Measurements from ENCODE around the gene PPP1R18.
"Not testable (repeated sequence)": the region's sequence is repeated elsewhere in the genome, so short reads cannot be mapped to it uniquely, and the experiment has no call there.

Gene PPP1R18

DNA sequence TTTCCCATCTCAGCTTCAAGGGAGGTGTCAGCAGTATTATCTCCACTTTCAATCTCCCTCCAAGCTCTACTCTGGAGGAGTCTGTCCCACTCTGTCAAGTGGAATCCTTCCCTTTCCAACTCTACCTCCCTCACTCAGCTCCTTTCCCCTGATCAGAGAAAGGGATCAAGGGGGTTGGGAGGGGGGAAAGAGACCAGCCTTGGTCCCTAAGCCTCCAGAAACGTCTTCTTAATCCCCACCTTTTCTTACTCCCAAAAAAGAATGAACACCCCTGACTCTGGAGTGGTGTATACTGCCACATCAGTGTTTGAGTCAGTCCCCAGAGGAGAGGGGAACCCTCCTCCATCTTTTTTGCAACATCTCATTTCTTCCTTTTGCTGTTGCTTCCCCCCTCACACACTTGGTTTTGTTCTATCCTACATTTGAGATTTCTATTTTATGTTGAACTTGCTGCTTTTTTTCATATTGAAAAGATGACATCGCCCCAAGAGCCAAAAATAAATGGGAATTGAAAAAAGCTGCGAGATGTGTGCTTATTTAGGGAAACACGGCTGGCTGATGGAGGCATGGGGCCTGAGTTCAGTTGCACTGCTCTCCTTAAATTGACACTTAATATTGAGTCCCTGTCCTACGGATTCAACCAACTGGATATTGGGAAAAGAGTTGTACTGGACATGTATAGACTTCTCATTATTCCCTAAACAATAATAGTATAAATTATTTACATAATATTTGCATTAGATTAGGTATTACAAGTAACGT, 38.6 kb upstream of the PPP1R18 start:
- H3K9ac ChIP-seq (ENCODE audit: low read length in 5 of 5), result no peak overlapping the region
- no peak overlapping the region for H3K4me3 ChIP-seq (ENCODE audit: low read depth in 1 of 5, low read length in 5 of 5)
- H3K4me1 ChIP-seq (ENCODE audit: control insufficient read depth in 5 of 5, insufficient read depth in 5 of 5, low read length in 5 of 5), result peaks cover 5 to 31% (median 23%) of the 10 kb centered on the region in 5 donors
- H3K27me3 ChIP-seq (ENCODE audit: control insufficient read depth in 5 of 5, insufficient read depth in 4 of 5, low read length in 5 of 5), result no peaks in the 10 kb centered on the region
- H3K9me3 ChIP-seq (ENCODE audit: control insufficient read depth in 5 of 5, low read length in 5 of 5), result no peaks in the 10 kb centered on the region
- peak overlapping the region; percentile 41 for H3K27ac ChIP-seq (ENCODE audit: low read depth, low read length)
- H3K36me3 ChIP-seq (ENCODE audit: control insufficient read depth in 5 of 5, insufficient read depth in 5 of 5, low read length in 5 of 5), result peaks cover 10 to 67% (median 62%) of the 10 kb centered on the region in 5 donors

DNA sequence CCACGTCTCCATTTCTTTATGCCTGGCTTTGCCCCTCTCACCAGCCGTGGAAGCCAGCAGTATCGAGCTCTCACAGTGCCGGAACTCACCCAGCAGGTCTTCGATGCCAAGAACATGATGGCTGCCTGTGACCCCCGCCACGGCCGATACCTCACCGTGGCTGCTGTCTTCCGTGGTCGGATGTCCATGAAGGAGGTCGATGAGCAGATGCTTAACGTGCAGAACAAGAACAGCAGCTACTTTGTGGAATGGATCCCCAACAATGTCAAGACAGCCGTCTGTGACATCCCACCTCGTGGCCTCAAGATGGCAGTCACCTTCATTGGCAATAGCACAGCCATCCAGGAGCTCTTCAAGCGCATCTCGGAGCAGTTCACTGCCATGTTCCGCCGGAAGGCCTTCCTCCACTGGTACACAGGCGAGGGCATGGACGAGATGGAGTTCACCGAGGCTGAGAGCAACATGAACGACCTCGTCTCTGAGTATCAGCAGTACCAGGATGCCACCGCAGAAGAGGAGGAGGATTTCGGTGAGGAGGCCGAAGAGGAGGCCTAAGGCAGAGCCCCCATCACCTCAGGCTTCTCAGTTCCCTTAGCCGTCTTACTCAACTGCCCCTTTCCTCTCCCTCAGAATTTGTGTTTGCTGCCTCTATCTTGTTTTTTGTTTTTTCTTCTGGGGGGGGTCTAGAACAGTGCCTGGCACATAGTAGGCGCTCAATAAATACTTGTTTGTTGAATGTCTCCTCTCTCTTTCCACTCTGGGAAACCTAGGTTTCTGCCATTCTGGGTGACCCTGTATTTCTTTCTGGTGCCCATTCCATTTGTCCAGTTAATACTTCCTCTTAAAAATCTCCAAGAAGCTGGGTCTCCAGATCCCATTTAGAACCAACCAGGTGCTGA, 37.6 kb upstream of the PPP1R18 start:
- H3K9me3 ChIP-seq (ENCODE audit: control insufficient read depth in 5 of 5, low read length in 5 of 5); H3K9ac ChIP-seq (ENCODE audit: low read length in 5 of 5); H3K27me3 ChIP-seq (ENCODE audit: control insufficient read depth in 5 of 5, insufficient read depth in 4 of 5, low read length in 5 of 5); H3K4me3 ChIP-seq (ENCODE audit: low read depth in 1 of 5, low read length in 5 of 5): not testable (repeated sequence)
- Histone ChIP-seq H3K4me1 (ENCODE audit: control insufficient read depth in 5 of 5, insufficient read depth in 5 of 5, low read length in 5 of 5) (peaks cover 5 to 40% (median 31%) of the 10 kb centered on the region in 5 donors), H3K27ac (ENCODE audit: low read depth, low read length) (peak overlapping the region; percentile 41), H3K36me3 (ENCODE audit: control insufficient read depth in 5 of 5, insufficient read depth in 5 of 5, low read length in 5 of 5) (peaks cover 10 to 57% (median 53%) of the 10 kb centered on the region in 5 donors)

DNA sequence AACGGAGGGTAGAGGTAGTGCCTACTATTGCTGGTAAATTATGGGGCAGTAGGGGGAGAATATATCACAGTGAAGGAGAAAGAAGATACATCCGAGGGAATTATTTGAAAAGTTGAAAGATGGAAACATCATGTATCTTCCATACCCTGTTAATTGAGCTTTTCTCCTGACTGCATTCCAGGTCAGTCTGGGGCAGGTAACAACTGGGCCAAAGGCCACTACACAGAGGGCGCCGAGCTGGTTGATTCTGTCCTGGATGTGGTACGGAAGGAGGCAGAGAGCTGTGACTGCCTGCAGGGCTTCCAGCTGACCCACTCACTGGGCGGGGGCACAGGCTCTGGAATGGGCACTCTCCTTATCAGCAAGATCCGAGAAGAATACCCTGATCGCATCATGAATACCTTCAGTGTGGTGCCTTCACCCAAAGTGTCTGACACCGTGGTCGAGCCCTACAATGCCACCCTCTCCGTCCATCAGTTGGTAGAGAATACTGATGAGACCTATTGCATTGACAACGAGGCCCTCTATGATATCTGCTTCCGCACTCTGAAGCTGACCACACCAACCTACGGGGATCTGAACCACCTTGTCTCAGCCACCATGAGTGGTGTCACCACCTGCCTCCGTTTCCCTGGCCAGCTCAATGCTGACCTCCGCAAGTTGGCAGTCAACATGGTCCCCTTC, 36.9 kb upstream of the PPP1R18 start:
- Histone ChIP-seq H3K36me3 (ENCODE audit: control insufficient read depth in 5 of 5, insufficient read depth in 5 of 5, low read length in 5 of 5) (peaks cover 10 to 55% (median 50%) of the 10 kb centered on the region in 5 donors), H3K4me1 (ENCODE audit: control insufficient read depth in 5 of 5, insufficient read depth in 5 of 5, low read length in 5 of 5) (peaks cover 5 to 41% (median 34%) of the 10 kb centered on the region in 5 donors), H3K27ac (ENCODE audit: low read depth, low read length) (peak overlapping the region; percentile 96)
- not testable (repeated sequence) for H3K9ac ChIP-seq (ENCODE audit: low read length in 5 of 5); H3K9me3 ChIP-seq (ENCODE audit: control insufficient read depth in 5 of 5, low read length in 5 of 5); H3K27me3 ChIP-seq (ENCODE audit: control insufficient read depth in 5 of 5, insufficient read depth in 4 of 5, low read length in 5 of 5); H3K4me3 ChIP-seq (ENCODE audit: low read depth in 1 of 5, low read length in 5 of 5)

DNA sequence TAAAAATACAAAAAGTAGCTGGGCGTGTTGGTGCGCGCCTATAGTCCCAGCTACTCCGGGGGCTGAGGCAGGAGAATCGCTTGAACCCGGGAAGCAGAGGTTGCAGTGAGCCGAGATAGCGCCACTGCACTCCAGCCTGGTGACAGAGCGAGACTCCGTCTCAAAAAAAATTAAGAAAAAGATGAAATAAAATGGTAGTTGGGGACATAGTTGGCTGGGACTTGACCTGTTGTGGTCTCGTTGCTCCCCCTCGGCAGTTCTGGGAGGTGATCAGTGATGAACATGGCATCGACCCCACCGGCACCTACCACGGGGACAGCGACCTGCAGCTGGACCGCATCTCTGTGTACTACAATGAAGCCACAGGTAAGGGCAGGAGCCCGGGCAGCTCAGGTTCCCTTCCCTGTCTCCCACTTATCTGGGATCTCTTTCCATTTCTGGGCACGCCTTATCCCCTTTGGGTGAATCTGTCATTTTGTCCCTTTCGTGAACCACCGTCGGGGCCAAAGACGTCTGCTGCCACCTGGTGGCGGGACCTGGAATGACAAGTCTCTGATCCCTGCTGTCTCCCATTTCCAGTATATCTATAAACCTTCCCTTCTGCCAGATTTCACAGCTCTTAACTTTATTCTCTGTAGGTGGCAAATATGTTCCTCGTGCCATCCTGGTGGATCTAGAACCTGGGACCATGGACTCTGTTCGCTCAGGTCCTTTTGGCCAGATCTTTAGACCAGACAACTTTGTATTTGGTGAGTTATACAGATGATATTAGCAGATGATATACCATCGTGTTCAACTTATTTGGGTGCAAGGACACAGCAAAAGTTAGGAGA, 36.1 kb upstream of the PPP1R18 start:
- Histone ChIP-seq H3K27me3 (ENCODE audit: control insufficient read depth in 5 of 5, insufficient read depth in 4 of 5, low read length in 5 of 5) (no peaks in the 10 kb centered on the region), H3K36me3 (ENCODE audit: control insufficient read depth in 5 of 5, insufficient read depth in 5 of 5, low read length in 5 of 5) (peaks cover 10 to 47% (median 42%) of the 10 kb centered on the region in 5 donors), H3K27ac (ENCODE audit: low read depth, low read length) (peak overlapping the region; percentile 96), H3K9me3 (ENCODE audit: control insufficient read depth in 5 of 5, low read length in 5 of 5) (no peaks in the 10 kb centered on the region), H3K4me3 (ENCODE audit: low read depth in 1 of 5, low read length in 5 of 5) (peak overlapping the region; percentile 72 to 86 (median 78)), H3K4me1 (ENCODE audit: control insufficient read depth in 5 of 5, insufficient read depth in 5 of 5, low read length in 5 of 5) (peaks cover 7 to 47% (median 37%) of the 10 kb centered on the region in 5 donors), H3K9ac (ENCODE audit: low read length in 5 of 5) (peak overlapping the region in 3 of 5 donors; percentile 63 to 81 (median 74))

DNA sequence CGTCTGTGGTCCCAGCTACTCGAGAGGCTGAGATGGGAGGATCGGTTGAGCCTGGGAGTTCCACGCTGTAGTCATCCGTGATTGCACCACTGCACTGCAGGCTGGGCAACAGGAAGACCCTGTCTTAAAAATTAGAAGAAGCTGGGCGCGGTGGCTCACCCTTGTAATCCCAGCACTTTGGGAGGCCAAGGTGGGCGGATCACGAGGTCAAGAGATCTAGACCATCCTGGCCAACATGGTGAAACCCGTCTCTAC, 35.5 kb upstream of the PPP1R18 start:
- Histone ChIP-seq H3K9ac (ENCODE audit: low read length in 5 of 5) (peak overlapping the region in 3 of 5 donors; percentile 74 to 93 (median 81)), H3K4me3 (ENCODE audit: low read depth in 1 of 5, low read length in 5 of 5) (peak overlapping the region; percentile 72 to 86 (median 78)), H3K4me1 (ENCODE audit: control insufficient read depth in 5 of 5, insufficient read depth in 5 of 5, low read length in 5 of 5) (peaks cover 8 to 48% (median 33%) of the 10 kb centered on the region in 5 donors), H3K27ac (ENCODE audit: low read depth, low read length) (peak overlapping the region; percentile 96), H3K36me3 (ENCODE audit: control insufficient read depth in 5 of 5, insufficient read depth in 5 of 5, low read length in 5 of 5) (peaks cover 9 to 42% (median 36%) of the 10 kb centered on the region in 5 donors)
- H3K27me3 ChIP-seq (ENCODE audit: control insufficient read depth in 5 of 5, insufficient read depth in 4 of 5, low read length in 5 of 5); H3K9me3 ChIP-seq (ENCODE audit: control insufficient read depth in 5 of 5, low read length in 5 of 5): not testable (repeated sequence)

DNA sequence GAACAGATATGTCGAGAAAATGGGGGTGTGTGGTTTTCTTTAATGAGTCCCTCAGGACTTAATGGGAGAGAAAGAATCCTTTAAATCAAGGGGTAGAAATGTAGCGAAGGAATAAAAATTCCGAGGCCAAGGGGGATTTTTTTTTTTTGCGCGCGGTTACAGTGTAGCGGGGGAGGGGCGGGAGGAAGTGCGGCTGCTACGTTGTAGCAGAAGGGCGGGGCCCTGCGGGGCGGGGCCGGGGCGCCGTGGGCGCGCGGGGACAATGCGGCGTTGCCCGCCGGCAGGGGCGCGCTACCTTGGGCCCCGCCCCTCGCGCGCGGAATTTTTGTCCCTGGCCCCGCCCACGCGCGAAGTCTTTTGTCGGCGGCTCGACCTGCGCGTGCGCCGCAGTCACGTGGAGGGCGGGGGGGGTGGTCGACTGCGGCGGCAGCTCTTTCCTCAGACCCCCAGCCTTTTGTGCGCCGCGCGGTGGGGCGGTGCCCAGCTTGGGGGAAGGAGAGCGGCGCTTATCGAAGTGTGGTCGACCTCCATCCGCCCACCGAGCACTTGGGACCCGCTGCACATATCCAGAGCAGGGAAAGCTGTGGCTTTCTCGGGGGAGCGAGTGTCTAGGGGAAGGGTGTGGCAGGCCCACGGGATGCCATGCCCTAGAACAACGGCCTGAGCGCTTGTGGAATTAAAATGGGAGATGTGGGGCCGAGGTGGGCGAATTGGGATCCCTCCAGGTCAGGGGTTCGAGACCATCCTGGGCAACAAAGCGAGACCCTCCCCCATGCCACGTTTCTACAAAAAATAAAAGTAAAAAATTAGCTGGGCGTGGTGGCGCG, 35.0 kb upstream of the PPP1R18 start:
- Histone ChIP-seq H3K27me3 (ENCODE audit: control insufficient read depth in 5 of 5, insufficient read depth in 4 of 5, low read length in 5 of 5) (no peaks in the 10 kb centered on the region), H3K27ac (ENCODE audit: low read depth, low read length) (peak overlapping the region; percentile 96), H3K9me3 (ENCODE audit: control insufficient read depth in 5 of 5, low read length in 5 of 5) (no peaks in the 10 kb centered on the region), H3K9ac (ENCODE audit: low read length in 5 of 5) (peak overlapping the region in 4 of 5 donors; percentile 80 to 93 (median 85)), H3K4me3 (ENCODE audit: low read depth in 1 of 5, low read length in 5 of 5) (peak overlapping the region; percentile 80 to 90 (median 88)), H3K36me3 (ENCODE audit: control insufficient read depth in 5 of 5, insufficient read depth in 5 of 5, low read length in 5 of 5) (peaks cover 7 to 37% (median 34%) of the 10 kb centered on the region in 5 donors), H3K4me1 (ENCODE audit: control insufficient read depth in 5 of 5, insufficient read depth in 5 of 5, low read length in 5 of 5) (peaks cover 8 to 54% (median 38%) of the 10 kb centered on the region in 5 donors)

DNA sequence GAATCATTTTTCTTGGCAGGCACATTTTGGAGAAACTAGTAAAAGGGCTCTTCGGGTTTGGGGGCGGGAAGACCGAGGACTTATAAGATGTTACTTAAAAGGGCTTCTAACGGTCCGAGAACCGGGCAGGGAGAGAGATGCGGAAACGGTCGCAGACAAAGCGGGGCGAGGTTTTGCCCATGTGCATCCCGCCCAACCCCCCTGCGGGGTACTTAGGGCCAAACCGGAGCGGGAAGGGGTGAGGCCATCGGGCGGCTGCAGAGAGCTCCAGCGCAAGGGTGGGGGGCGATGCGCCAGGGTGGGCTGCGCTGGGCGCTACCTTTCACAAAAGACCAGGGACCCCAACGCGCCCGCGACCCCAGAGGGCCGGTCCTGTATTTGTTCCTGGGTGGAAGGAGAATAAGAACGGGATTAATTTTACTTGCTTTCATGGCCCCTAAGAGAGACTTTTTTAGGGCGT, 34.3 kb upstream of the PPP1R18 start:
- H3K4me3 ChIP-seq (ENCODE audit: low read depth in 1 of 5, low read length in 5 of 5), result peak overlapping the region; percentile 86 to 94 (median 89)
- H3K27ac ChIP-seq (ENCODE audit: low read depth, low read length), result peak overlapping the region; percentile 96
- H3K27me3 ChIP-seq (ENCODE audit: control insufficient read depth in 5 of 5, insufficient read depth in 4 of 5, low read length in 5 of 5), result no peaks in the 10 kb centered on the region
- H3K9ac ChIP-seq (ENCODE audit: low read length in 5 of 5), result peak overlapping the region; percentile 11 to 89 (median 81)
- peaks cover 7 to 33% (median 31%) of the 10 kb centered on the region in 5 donors for H3K36me3 ChIP-seq (ENCODE audit: control insufficient read depth in 5 of 5, insufficient read depth in 5 of 5, low read length in 5 of 5)
- peaks cover 8 to 55% (median 38%) of the 10 kb centered on the region in 5 donors for H3K4me1 ChIP-seq (ENCODE audit: control insufficient read depth in 5 of 5, insufficient read depth in 5 of 5, low read length in 5 of 5)
- H3K9me3 ChIP-seq (ENCODE audit: control insufficient read depth in 5 of 5, low read length in 5 of 5), result no peaks in the 10 kb centered on the region

- H3K4me3 ChIP-seq (ENCODE audit: low read depth in 1 of 5, low read length in 5 of 5), result peak within 1 kb of the TSS; percentile 86 to 94 (median 89)
- H3K4me1 ChIP-seq (ENCODE audit: control insufficient read depth in 5 of 5, insufficient read depth in 5 of 5, low read length in 5 of 5), result peaks cover 8 to 50% (median 38%) of the 10 kb centered on the region in 5 donors
- H3K36me3 ChIP-seq (ENCODE audit: control insufficient read depth in 5 of 5, insufficient read depth in 5 of 5, low read length in 5 of 5), result peaks cover 4 to 26% (median 24%) of the 10 kb centered on the region in 5 donors
Measured at GRCh38 chr6:30719791-30720737, 33.6 kb upstream of the PPP1R18 start, which contains the start of gene TUBB. Gene TUBB, plus strand, starts transcription at chr6:30720352. Its CDS starts 155 bp downstream, at chr6:30720507.

More at GRCh38 chr6:30719791-30720737, 33.6 kb upstream of the PPP1R18 start, which contains the start of gene TUBB:
- Histone ChIP-seq H3K27ac (ENCODE audit: low read depth, low read length) (peak within 1 kb of the TSS; percentile 96), H3K27me3 (ENCODE audit: control insufficient read depth in 5 of 5, insufficient read depth in 4 of 5, low read length in 5 of 5) (no peaks in the 10 kb centered on the region), H3K9me3 (ENCODE audit: control insufficient read depth in 5 of 5, low read length in 5 of 5) (no peaks in the 10 kb centered on the region), H3K9ac (ENCODE audit: low read length in 5 of 5) (peak within 1 kb of the TSS; percentile 80 to 89 (median 84))
